IPS DF 6.9 (cell line): Measurements from ENCODE around the gene PCDHB14.
"Not testable (repeated sequence)": the region's sequence is repeated elsewhere in the genome, so short reads cannot be mapped to it uniquely, and the experiment has no call there.

Source experiments
- DNase-seq: peaks from one replicate; pipeline ENCODE4 v3.0.0-alpha.2; 2013; ENCODE audit warnings: low read depth, low spot score
- H3K27ac ChIP-seq: one replicate; pipeline ENCODE4 v1.5.1; 2013; ENCODE audit warnings: low read length, control low read depth
- H3K27me3 ChIP-seq: 2 replicates; pipeline ENCODE4 v1.6.1; 2013; ENCODE audit warnings: mild to moderate bottlenecking, low read length; ENCODE audit not compliant: control insufficient read depth, insufficient read depth
- H3K36me3 ChIP-seq: 2 replicates; pipeline ENCODE4 v1.6.1; 2013; ENCODE audit warnings: low read length; ENCODE audit not compliant: control insufficient read depth, insufficient read depth
- H3K4me1 ChIP-seq: 2 replicates; pipeline ENCODE4 v1.6.1; 2013; ENCODE audit warnings: low read length; ENCODE audit not compliant: control insufficient read depth, insufficient read depth
- H3K4me3 ChIP-seq: 2 replicates; pipeline ENCODE4 v1.5.1; 2013; ENCODE audit warnings: mild to moderate bottlenecking, low read length
- H3K9me3 ChIP-seq: 2 replicates; pipeline ENCODE4 v1.6.1; 2013; ENCODE audit warnings: low read length, inconsistent platforms; ENCODE audit not compliant: control insufficient read depth, insufficient read depth
- WGBS: extraction: QIAGEN DNeasy Blood & Tissue Kit; methylation state at CpG from one replicate; pipeline ENCODE4 v1.1.7; 2013; ENCODE audit warnings: mixed read lengths, missing lambda C conversion rate; ENCODE audit not compliant: insufficient read length, insufficient coverage; 5-methylcytosine and 5-hydroxymethylcytosine counted together

PCDHB14 gene

GRCh38 chr5:141210281-141210680 lies 12.9 kb upstream of the PCDHB14 start:
- not testable (repeated sequence) for H3K27ac ChIP-seq

GRCh38 chr5:141210849-141211248 lies 12.3 kb upstream of the PCDHB14 start:
- not testable (repeated sequence) for H3K27me3 ChIP-seq, DNase-seq, H3K9me3 ChIP-seq, H3K4me1 ChIP-seq, H3K4me3 ChIP-seq, H3K36me3 ChIP-seq, H3K27ac ChIP-seq
- WGBS: no CpG with 5 or more reads among the region's 27 CpGs

More at GRCh38 chr5:141210281-141210680, 12.9 kb upstream of the PCDHB14 start:
- H3K4me3 ChIP-seq, H3K4me1 ChIP-seq, H3K9me3 ChIP-seq, H3K36me3 ChIP-seq, H3K27me3 ChIP-seq, DNase-seq: not testable (repeated sequence)
- no CpG with 5 or more reads among the region's 39 CpGs for WGBS

GRCh38 chr5:141213656-141214339 lies 9.3 kb upstream of the PCDHB14 start, which contains the start of gene PCDHB13:
Gene PCDHB13, plus strand, starts transcription at chr5:141213919. Its CDS starts 205 bp downstream, at chr5:141214124.
- not testable (repeated sequence) for H3K9me3 ChIP-seq, H3K4me3 ChIP-seq, H3K27me3 ChIP-seq, H3K4me1 ChIP-seq, DNase-seq, H3K27ac ChIP-seq, H3K36me3 ChIP-seq
- no CpG with 5 or more reads among the region's 18 CpGs for WGBS

GRCh38 chr5:141214583-141214982 lies 8.6 kb upstream of the PCDHB14 start:
- H3K9me3 ChIP-seq, H3K27me3 ChIP-seq, H3K4me3 ChIP-seq, H3K27ac ChIP-seq, DNase-seq, H3K4me1 ChIP-seq, H3K36me3 ChIP-seq: not testable (repeated sequence)
- WGBS: no CpG with 5 or more reads among the region's 12 CpGs

GRCh38 chr5:141215504-141215903 lies 7.6 kb upstream of the PCDHB14 start:
- not testable (repeated sequence) for DNase-seq, H3K27ac ChIP-seq, H3K4me3 ChIP-seq, H3K36me3 ChIP-seq, H3K9me3 ChIP-seq, H3K27me3 ChIP-seq, H3K4me1 ChIP-seq
- WGBS: no CpG with 5 or more reads among the region's 40 CpGs

GRCh38 chr5:141216035-141216434 lies 7.1 kb upstream of the PCDHB14 start:
- H3K9me3 ChIP-seq, H3K4me1 ChIP-seq, H3K27me3 ChIP-seq, H3K27ac ChIP-seq, DNase-seq, H3K4me3 ChIP-seq, H3K36me3 ChIP-seq: not testable (repeated sequence)
- no CpG with 5 or more reads among the region's 26 CpGs for WGBS

- DNase-seq, H3K36me3 ChIP-seq, H3K9me3 ChIP-seq, H3K27ac ChIP-seq, H3K4me1 ChIP-seq, H3K27me3 ChIP-seq, H3K4me3 ChIP-seq: not testable (repeated sequence)
- WGBS: no CpG with 5 or more reads among the region's 40 CpGs
Measured at GRCh38 chr5:141224844-141225243, 1.7 kb downstream of the PCDHB14 start.

GRCh38 chr5:141225421-141225820 lies 2.3 kb downstream of the PCDHB14 start:
- not testable (repeated sequence) for H3K4me3 ChIP-seq, H3K4me1 ChIP-seq, H3K9me3 ChIP-seq, H3K27me3 ChIP-seq, DNase-seq, H3K36me3 ChIP-seq, H3K27ac ChIP-seq
- WGBS: no CpG with 5 or more reads among the region's 30 CpGs

- Histone ChIP-seq H3K9me3 (no peaks in the 10 kb centered on the region; the same call in 1 of the 2 replicates), H3K27me3 (no peaks in the 10 kb centered on the region), H3K4me3 (no peak overlapping the region), H3K36me3 (no peaks in the 10 kb centered on the region), H3K27ac (no peak overlapping the region), H3K4me1 (no peaks in the 10 kb centered on the region)
- DNase-seq: no peak
- no CpG with 5 or more reads among the region's 15 CpGs for WGBS
Measured at GRCh38 chr5:141234109-141234667, 11.0 kb downstream of the PCDHB14 start.

- H3K36me3 ChIP-seq, H3K4me1 ChIP-seq, DNase-seq, H3K4me3 ChIP-seq, H3K27me3 ChIP-seq, H3K27ac ChIP-seq, H3K9me3 ChIP-seq: not testable (repeated sequence)
- no CpG with 5 or more reads among the region's 40 CpGs for WGBS
Measured at GRCh38 chr5:141235922-141236321, 12.8 kb downstream of the PCDHB14 start.
